GM12875 (cell line): ENCODE data around the gene XRCC2.
"Not testable (repeated sequence)": the region's sequence is repeated elsewhere in the genome, so short reads cannot be mapped to it uniquely, and the experiment has no call there.

Source experiments
- H3K4me3 ChIP-seq: one replicate; pipeline ENCODE4 v1.5.1; 2011; ENCODE audit warnings: low read depth, low read length, control low read depth
- CTCF ChIP-seq: IDR thresholded peaks from 2 replicates; pipeline ENCODE4 v1.5.1; 2011; ENCODE audit warnings: low read depth, mild to moderate bottlenecking, control low read depth, inconsistent platforms, low read length, moderate library complexity, borderline replicate concordance; ENCODE audit not compliant: insufficient read depth

XRCC2 gene

GRCh38 chr7:152675759-152676636 is at the start of gene XRCC2:
TSS of gene XRCC2 (minus strand) at chr7:152676141. CDS start at chr7:152676079, 62 bp downstream.
- TF ChIP-seq CTCF: no peak
- H3K4me3 ChIP-seq: peak within 1 kb of the TSS; percentile 95

- no peak for TF ChIP-seq CTCF
- no peak overlapping the region for H3K4me3 ChIP-seq
These were observed 47.4 kb upstream of the XRCC2 start for GRCh38 chr7:152723364-152723763.

- H3K4me3 ChIP-seq: not testable (repeated sequence)
These were observed 36.6 kb upstream of the XRCC2 start for GRCh38 chr7:152712412-152713042.

GRCh38 chr7:152711444-152711944 is 35.6 kb upstream of the XRCC2 start:
- TF ChIP-seq CTCF: no peak
- no peak overlapping the region for H3K4me3 ChIP-seq

GRCh38 chr7:152710153-152710442 is 34.2 kb upstream of the XRCC2 start:
- TF ChIP-seq CTCF: no peak
- no peak overlapping the region for H3K4me3 ChIP-seq

- no peak for TF ChIP-seq CTCF
- H3K4me3 ChIP-seq: no peak overlapping the region
These were observed 33.6 kb upstream of the XRCC2 start for GRCh38 chr7:152709287-152710152.

- no peak for TF ChIP-seq CTCF
- H3K4me3 ChIP-seq: no peak overlapping the region
These were observed 28.9 kb upstream of the XRCC2 start for GRCh38 chr7:152704796-152705384.
